GM12878 (cell line): ENCODE data around the gene SLC5A6. TPM values are rescaled to one million over a fixed set of nuclear protein-coding genes. Genes with fewer than 3 reads are reported as not detected.

Source experiments
- ATAC-seq: fragments of 200-7000 bp; cut with Tn5 transposase; 3 replicates; pipeline ENCODE4 v1.9.1; 2020; ENCODE audit warnings: mild to moderate bottlenecking, moderate library complexity
- BruUV-seq: library from RNA; stranded (reverse); fragments of 400-500 nt; replicated peaks from 2 replicates; lab custom pipeline; 2021; lab: Mats Ljungman, UMichigan
- CTCF ChIA-PET: fragments of 300-600 bp; sonication (Branson Sonifier 250); formaldehyde crosslinking; extraction: SDS; loops from one replicate; lab custom pipeline; 2021; ENCODE audit warnings: inconsistent platforms; lab: Yijun Ruan, JAX
- POLR2A ChIA-PET: fragments of 350-600 bp; formaldehyde crosslinking; extraction: SDS; loops from one replicate; lab custom pipeline; 2021; ENCODE audit warnings: inconsistent platforms; lab: Charles Lee
- RAD21 ChIA-PET: fragments of 300-600 bp; sonication (Branson Sonifier 250); formaldehyde crosslinking; loops from one replicate; lab custom pipeline; 2023; ENCODE audit warnings: antibody characterized with exemption; ENCODE audit not compliant: unreplicated experiment; lab: Charles Lee
- SMC1A ChIA-PET: fragments of 300-600 bp; sonication (Branson Sonifier 250); formaldehyde crosslinking; loops from one replicate; lab custom pipeline; 2023; ENCODE audit not compliant: unreplicated experiment, uncharacterized antibody; lab: Charles Lee
- DNase-seq: peaks from one replicate; pipeline ENCODE4 v3.0.0-alpha.2; 2011; ENCODE audit warnings: low read depth, low spot score
- FAIRE-seq: peaks from 3 replicates; lab custom pipeline; 2011; peaks lifted over from hg19 to GRCh38; lab: Jason Lieb, UNC
- H2AFZ ChIP-seq: 2 replicates; pipeline ENCODE4 v1.6.0; 2011; ENCODE audit warnings: low read depth, low read length, control low read depth; ENCODE audit not compliant: control insufficient read depth
- H3K27ac ChIP-seq: 2 replicates; pipeline ENCODE4 v1.5.1; 2011; ENCODE audit warnings: control low read depth; ENCODE audit not compliant: control insufficient read depth, insufficient read depth
- H3K27me3 ChIP-seq, 2 experiments: replicated peaks in 1 of 2; 2 replicates each; pipeline versions ENCODE4 v1.6.0 to v1.6.1; 2011; ENCODE audit warnings: low read length in 1 of 2; ENCODE audit not compliant: control insufficient read depth in 2 of 2, insufficient read depth in 2 of 2
- H3K36me3 ChIP-seq, 2 experiments: 2 replicates each; pipeline ENCODE4 v1.5.1; 2011; ENCODE audit warnings: low read length in 1 of 2; ENCODE audit not compliant: control insufficient read depth in 2 of 2, insufficient read depth in 2 of 2
- H3K4me1 ChIP-seq: 2 replicates; pipeline ENCODE4 v1.6.1; 2011; ENCODE audit warnings: mild to moderate bottlenecking, low read length, moderate library complexity, mixed read lengths; ENCODE audit not compliant: control insufficient read depth, insufficient read depth
- H3K4me2 ChIP-seq: 2 replicates; pipeline ENCODE4 v1.6.0; 2011; ENCODE audit warnings: control low read depth; ENCODE audit not compliant: control insufficient read depth, insufficient read depth
- H3K4me3 ChIP-seq: fragments of 200-600 bp; sonication (generic); 2 replicates; pipeline ENCODE4 v1.5.1; 2016
- H3K79me2 ChIP-seq: 2 replicates; pipeline ENCODE4 v1.6.0; 2011; ENCODE audit warnings: low read length; ENCODE audit not compliant: control insufficient read depth, insufficient read depth
- H3K9ac ChIP-seq: 2 replicates; pipeline ENCODE4 v1.8.0; 2011; ENCODE audit warnings: low read length, control low read depth, mixed read lengths; ENCODE audit not compliant: control insufficient read depth, insufficient read depth
- H3K9me3 ChIP-seq: replicated peaks from 3 replicates; pipeline ENCODE4 v1.5.1; 2011; ENCODE audit warnings: mild to moderate bottlenecking, low read length; ENCODE audit not compliant: control insufficient read depth, insufficient read depth
- H4K20me1 ChIP-seq: 2 replicates; pipeline ENCODE4 v1.6.0; 2011; ENCODE audit not compliant: control insufficient read depth, insufficient read depth
- CEBPB ChIP-seq, 2 experiments: fragments of 150-350 bp in 1 of 2; IDR thresholded peaks; 2 replicates each; pipeline ENCODE4 v1.6.1; 2012 to 2014; ENCODE audit warnings: low read depth in 2 of 2, low read length in 2 of 2, borderline replicate concordance in 1 of 2, inconsistent platforms in 1 of 2
- CHD2 ChIP-seq: IDR thresholded peaks from 2 replicates; pipeline ENCODE4 v1.6.1; 2011; ENCODE audit warnings: low read depth, low read length, improper control_type of control experiment, borderline replicate concordance
- HDAC2 ChIP-seq: fragments of 200-600 bp; sonication (generic); IDR thresholded peaks from 2 replicates; pipeline ENCODE4 v1.6.1; 2017
- IKZF2 ChIP-seq, 2 experiments: fragments of 450-650 bp; IDR thresholded peaks; 2 replicates each; pipeline ENCODE4 v1.6.1; 2017; ENCODE audit warnings: mild to moderate bottlenecking in 2 of 2, moderate library complexity in 2 of 2
- KDM1A ChIP-seq: fragments of 200-600 bp; sonication (generic); IDR thresholded peaks from 2 replicates; pipeline ENCODE4 v1.6.1; 2016; ENCODE audit warnings: borderline replicate concordance
- LARP7 ChIP-seq: fragments of 450-650 bp; IDR thresholded peaks from 2 replicates; pipeline ENCODE4 v1.6.1; 2017; ENCODE audit warnings: mild to moderate bottlenecking
- MXI1 ChIP-seq: fragments of 150-350 bp; IDR thresholded peaks from 2 replicates; pipeline ENCODE4 v1.6.1; 2011; ENCODE audit warnings: low read depth, mild to moderate bottlenecking, inconsistent platforms, low read length, improper control_type of control experiment
- POLR2A ChIP-seq: IDR thresholded peaks from 2 replicates; pipeline ENCODE4 v1.6.1; 2011; ENCODE audit warnings: low read depth, mild to moderate bottlenecking, low read length
- SIX5 ChIP-seq: IDR thresholded peaks from 2 replicates; pipeline ENCODE4 v1.6.1; 2011; ENCODE audit warnings: mild to moderate bottlenecking, low read depth, low read length, moderate library complexity; ENCODE audit not compliant: severe bottlenecking
- TAF1 ChIP-seq: IDR thresholded peaks from 2 replicates; pipeline ENCODE4 v1.6.1; 2011; ENCODE audit warnings: mild to moderate bottlenecking, low read depth, low read length, borderline replicate concordance
- TARDBP ChIP-seq: IDR thresholded peaks from 2 replicates; pipeline ENCODE4 v1.6.1; 2016; ENCODE audit warnings: borderline replicate concordance
- TBL1XR1 ChIP-seq: IDR thresholded peaks from 2 replicates; pipeline ENCODE4 v1.6.1; 2012; ENCODE audit warnings: low read depth, low read length, improper control_type of control experiment
- WRNIP1 ChIP-seq: IDR thresholded peaks from 2 replicates; pipeline ENCODE4 v1.6.1; 2011; ENCODE audit warnings: low read depth, low read length, improper control_type of control experiment, borderline replicate concordance
- YY1 ChIP-seq: IDR thresholded peaks from 2 replicates; pipeline ENCODE4 v1.6.1; 2011; ENCODE audit warnings: low read depth, mild to moderate bottlenecking, low read length
- ZBED1 ChIP-seq: IDR thresholded peaks from 2 replicates; pipeline ENCODE4 v1.6.1; 2016; ENCODE audit warnings: borderline replicate concordance
- WGBS: methylation state at CpG from one replicate; pipeline ENCODE4 v1.1.6; 2016; ENCODE audit warnings: low lambda C conversion rate; ENCODE audit not compliant: insufficient replicate concordance, insufficient coverage; ENCODE audit errors: missing lambda C conversion rate; 5-methylcytosine and 5-hydroxymethylcytosine counted together
- in situ Hi-C: fragments of 300-500 bp; cut with MboI; formaldehyde crosslinking; loops from 9 replicates; pipeline ENCODE4 v1.14.3; 2018; ENCODE audit warnings: mixed read lengths
- intact Hi-C: fragments of 100-400 bp; cut with micrococcal nuclease; formaldehyde crosslinking; loops from one replicate; pipeline ENCODE4 v1.14.2; 2022; ENCODE audit not compliant: unreplicated experiment
- polyA plus RNA-seq, 11 experiments: library from polyadenylated mRNA; depleted of rRNA in 4 of 11; unstranded in 6 of 11; stranded (reverse) in 5 of 11; fragments of >200 nt; fragmentation: Nextera tagmentation in 4 of 11; fragmentation: Illumina TruSeq in 1 of 11; extraction: Ambion mirVana in 4 of 11; extraction: Trizol in 1 of 11; gene quantifications; 1 replicate in 1 of 11; 2 replicates in 10 of 11; pipeline versions ENCODE4 v1.2.1 to v1.2.3, GENCODE V29; 2011 to 2016; ENCODE audit warnings: inconsistent platforms in 2 of 11, missing spikeins in 2 of 11, low read depth in 1 of 11
- total RNA-seq, 4 experiments: library from RNA; depleted of rRNA in 3 of 4; stranded (reverse); fragments of >200 nt in 3 of 4; fragmentation: Illumina TruSeq in 1 of 4; extraction: Trizol in 1 of 4; gene quantifications; 2 replicates each; pipeline versions ENCODE4 v1.2.1 to v1.2.3, GENCODE V29; 2013 to 2021
- TF ChIP-seq, protein P1 (sequence below): IDR thresholded peaks from 2 replicates; pipeline ENCODE4 v1.6.1; 2012; ENCODE audit warnings: low read depth, low read length, improper control_type of control experiment
- TF ChIP-seq, protein P2 (sequence below): fragments of 450-650 bp; IDR thresholded peaks from 2 replicates; pipeline ENCODE4 v1.6.1; 2014; ENCODE audit warnings: mild to moderate bottlenecking
- TF ChIP-seq, protein P3 (sequence below): fragments of 450-650 bp; formaldehyde crosslinking; IDR thresholded peaks from 2 replicates; pipeline ENCODE4 v1.5.0; 2022; ENCODE audit warnings: mild to moderate bottlenecking, missing genetic modification characterization

Gene SLC5A6
- total and polyA plus RNA-seq, 10 of the 15 experiments (the other 5 are each of a cell fraction or from before 2014, with no cell fraction given), result 13.1 to 101 (median 55.3) TPM

DNA sequence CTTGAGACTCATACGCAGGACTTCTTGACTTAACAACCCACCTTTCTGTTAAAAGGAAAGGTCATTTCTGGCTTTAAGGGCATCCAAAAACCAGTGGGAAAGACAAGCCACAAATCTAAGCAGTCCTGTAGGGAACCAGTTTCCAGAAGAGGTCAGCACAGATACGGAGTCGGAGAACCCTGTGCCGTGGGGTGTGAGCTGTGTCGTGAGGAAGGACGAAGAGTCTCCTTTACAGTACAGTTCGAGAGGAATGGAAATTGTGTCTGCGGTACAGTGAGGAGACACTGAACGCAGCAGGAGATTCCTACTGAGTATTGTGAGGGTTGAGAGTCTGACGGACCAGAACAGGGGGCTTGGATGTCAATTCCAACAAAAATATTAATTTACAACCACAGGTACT is 33.0 kb upstream of the SLC5A6 start (continued):
- TF ChIP-seq YY1 (no peak), HDAC2 (no peak), ZBED1 (no peak), IKZF2 (IDR thresholded peaks at IDR 0.05) (no peak)

DNA sequence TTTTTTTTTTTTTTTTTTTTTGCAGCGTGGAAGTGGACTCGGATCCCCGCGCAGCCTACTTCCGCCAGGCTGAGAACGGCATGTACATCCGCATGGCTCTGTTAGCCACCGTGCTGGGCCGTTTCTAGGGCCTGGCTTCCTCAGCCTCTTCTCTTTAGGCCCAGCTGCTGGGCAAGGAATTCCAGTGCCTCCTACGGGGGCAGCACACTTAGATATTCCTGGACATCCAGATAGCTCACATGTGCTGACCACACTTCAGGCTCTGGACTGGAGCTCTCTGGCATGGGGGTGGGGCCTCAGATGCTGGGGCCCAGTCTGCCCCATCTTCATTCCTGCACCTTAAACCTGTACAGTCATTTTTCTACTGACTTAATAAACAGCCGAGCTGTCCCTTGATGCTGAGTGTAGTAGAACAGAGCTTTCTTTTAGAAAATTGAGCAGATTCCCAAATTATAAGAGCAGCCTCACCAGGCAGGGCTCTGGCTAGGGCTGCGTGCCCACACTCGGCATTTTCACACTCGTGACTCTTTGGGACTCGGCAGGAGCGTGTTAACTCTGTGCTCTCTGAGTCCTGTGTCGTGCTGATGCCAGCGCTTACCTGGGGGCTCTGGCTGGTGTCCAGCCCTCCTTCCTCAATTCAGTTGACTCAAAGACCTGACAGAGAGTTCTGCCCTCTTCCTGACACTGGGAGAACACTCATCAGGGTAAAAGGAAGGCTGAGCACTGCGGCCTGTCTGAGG is 31.5 kb upstream of the SLC5A6 start:
- no peak for DNase-seq
- 93% methylated on average over 17 of the region's 19 CpGs for WGBS
- Histone ChIP-seq H4K20me1 (no peaks in the 10 kb centered on the region), H3K4me2 (no peak overlapping the region), H3K4me1 (no peaks in the 10 kb centered on the region), H3K4me3 (no peak overlapping the region), H2AFZ (no peak overlapping the region), H3K27ac (no peak overlapping the region), H3K27me3 (no peaks in the 10 kb centered on the region), H3K9me3 (no peaks in the 10 kb centered on the region), H3K9ac (no peak overlapping the region), H3K36me3 (peaks cover 27 to 48% of the 10 kb centered on the region in 2 experiments), H3K79me2 (no peaks in the 10 kb centered on the region)
- BruUV-seq, result TSS peak; percentile 63
- TF ChIP-seq TAF1 (no peak), LARP7 (no peak), CEBPB (IDR thresholded peaks at IDR 0.05; ENCODE audit: borderline replicate concordance in 1 of 2, low read depth in 2 of 2, low read length in 2 of 2) (no peak), WRNIP1 (no peak), KDM1A (no peak), POLR2A (no peak), SIX5 (no peak), TARDBP (no peak), MXI1 (no peak), CHD2 (no peak), TBL1XR1 (no peak)
- TF ChIP-seq, protein P1, sequence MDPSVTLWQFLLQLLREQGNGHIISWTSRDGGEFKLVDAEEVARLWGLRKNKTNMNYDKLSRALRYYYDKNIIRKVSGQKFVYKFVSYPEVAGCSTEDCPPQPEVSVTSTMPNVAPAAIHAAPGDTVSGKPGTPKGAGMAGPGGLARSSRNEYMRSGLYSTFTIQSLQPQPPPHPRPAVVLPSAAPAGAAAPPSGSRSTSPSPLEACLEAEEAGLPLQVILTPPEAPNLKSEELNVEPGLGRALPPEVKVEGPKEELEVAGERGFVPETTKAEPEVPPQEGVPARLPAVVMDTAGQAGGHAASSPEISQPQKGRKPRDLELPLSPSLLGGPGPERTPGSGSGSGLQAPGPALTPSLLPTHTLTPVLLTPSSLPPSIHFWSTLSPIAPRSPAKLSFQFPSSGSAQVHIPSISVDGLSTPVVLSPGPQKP, result no peak
- TF ChIP-seq, protein P2, sequence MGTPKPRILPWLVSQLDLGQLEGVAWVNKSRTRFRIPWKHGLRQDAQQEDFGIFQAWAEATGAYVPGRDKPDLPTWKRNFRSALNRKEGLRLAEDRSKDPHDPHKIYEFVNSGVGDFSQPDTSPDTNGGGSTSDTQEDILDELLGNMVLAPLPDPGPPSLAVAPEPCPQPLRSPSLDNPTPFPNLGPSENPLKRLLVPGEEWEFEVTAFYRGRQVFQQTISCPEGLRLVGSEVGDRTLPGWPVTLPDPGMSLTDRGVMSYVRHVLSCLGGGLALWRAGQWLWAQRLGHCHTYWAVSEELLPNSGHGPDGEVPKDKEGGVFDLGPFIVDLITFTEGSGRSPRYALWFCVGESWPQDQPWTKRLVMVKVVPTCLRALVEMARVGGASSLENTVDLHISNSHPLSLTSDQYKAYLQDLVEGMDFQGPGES, result no peak
- TF ChIP-seq, protein P3, sequence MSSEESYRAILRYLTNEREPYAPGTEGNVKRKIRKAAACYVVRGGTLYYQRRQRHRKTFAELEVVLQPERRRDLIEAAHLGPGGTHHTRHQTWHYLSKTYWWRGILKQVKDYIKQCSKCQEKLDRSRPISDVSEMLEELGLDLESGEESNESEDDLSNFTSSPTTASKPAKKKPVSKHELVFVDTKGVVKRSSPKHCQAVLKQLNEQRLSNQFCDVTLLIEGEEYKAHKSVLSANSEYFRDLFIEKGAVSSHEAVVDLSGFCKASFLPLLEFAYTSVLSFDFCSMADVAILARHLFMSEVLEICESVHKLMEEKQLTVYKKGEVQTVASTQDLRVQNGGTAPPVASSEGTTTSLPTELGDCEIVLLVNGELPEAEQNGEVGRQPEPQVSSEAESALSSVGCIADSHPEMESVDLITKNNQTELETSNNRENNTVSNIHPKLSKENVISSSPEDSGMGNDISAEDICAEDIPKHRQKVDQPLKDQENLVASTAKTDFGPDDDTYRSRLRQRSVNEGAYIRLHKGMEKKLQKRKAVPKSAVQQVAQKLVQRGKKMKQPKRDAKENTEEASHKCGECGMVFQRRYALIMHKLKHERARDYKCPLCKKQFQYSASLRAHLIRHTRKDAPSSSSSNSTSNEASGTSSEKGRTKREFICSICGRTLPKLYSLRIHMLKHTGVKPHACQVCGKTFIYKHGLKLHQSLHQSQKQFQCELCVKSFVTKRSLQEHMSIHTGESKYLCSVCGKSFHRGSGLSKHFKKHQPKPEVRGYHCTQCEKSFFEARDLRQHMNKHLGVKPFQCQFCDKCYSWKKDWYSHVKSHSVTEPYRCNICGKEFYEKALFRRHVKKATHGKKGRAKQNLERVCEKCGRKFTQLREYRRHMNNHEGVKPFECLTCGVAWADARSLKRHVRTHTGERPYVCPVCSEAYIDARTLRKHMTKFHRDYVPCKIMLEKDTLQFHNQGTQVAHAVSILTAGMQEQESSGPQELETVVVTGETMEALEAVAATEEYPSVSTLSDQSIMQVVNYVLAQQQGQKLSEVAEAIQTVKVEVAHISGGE, result no peak
- no peak for FAIRE-seq
- in situ Hi-C loops (no loop called here), intact Hi-C loops (no loop called here)
- ChIA-PET RAD21 (no interaction called here), SMC1A (no interaction called here), POLR2A (no interaction called here), CTCF (interaction anchor here (0.8 kb wide), 1 partner anchor 36 kb away, joined by 3 read pairs; no protein-coding TSS in a partner anchor)
- no peak for ATAC-seq
